HEK293T (cell line): Measurements from ENCODE around the gene CCDC187.
A peak's percentile ranks its signal among the peaks of the same experiment; 100 is the strongest.

Experiments used
- ARNT ChIP-seq: fragments of 450-650 bp; IDR thresholded peaks from 2 replicates; pipeline ENCODE4 v1.6.1; 2017; ENCODE audit warnings: mild to moderate bottlenecking
- BHLHE40 ChIP-seq: fragments of 450-650 bp; IDR thresholded peaks from 2 replicates; pipeline ENCODE4 v1.6.1; 2016; ENCODE audit warnings: mild to moderate bottlenecking, moderate library complexity, borderline replicate concordance
- CTBP1 ChIP-seq: fragments of 450-650 bp; IDR thresholded peaks from 2 replicates; pipeline ENCODE4 v1.6.1; 2016; ENCODE audit warnings: borderline replicate concordance
- ELF4 ChIP-seq: fragments of 450-650 bp; IDR thresholded peaks from 2 replicates; pipeline ENCODE4 v1.6.1; 2017; ENCODE audit warnings: antibody characterized with exemption
- FOXK2 ChIP-seq: fragments of 450-650 bp; IDR thresholded peaks from 2 replicates; pipeline ENCODE4 v1.6.1; 2016; ENCODE audit warnings: mild to moderate bottlenecking
- FOXM1 ChIP-seq: fragments of 450-650 bp; IDR thresholded peaks from 2 replicates; pipeline ENCODE4 v1.6.1; 2017; ENCODE audit warnings: mild to moderate bottlenecking, borderline replicate concordance
- NFRKB ChIP-seq: fragments of 450-650 bp; IDR thresholded peaks from 2 replicates; pipeline ENCODE4 v1.6.1; 2016; ENCODE audit warnings: mild to moderate bottlenecking, moderate library complexity
- SP1 ChIP-seq: fragments of 450-650 bp; IDR thresholded peaks from 2 replicates; pipeline ENCODE4 v1.6.1; 2017
- SUZ12 ChIP-seq: fragments of 450-650 bp; IDR thresholded peaks from 2 replicates; pipeline ENCODE4 v1.6.1; 2016; ENCODE audit warnings: mild to moderate bottlenecking
- TARDBP ChIP-seq: fragments of 450-650 bp; IDR thresholded peaks from 2 replicates; pipeline ENCODE4 v1.6.1; 2016

DNA sequence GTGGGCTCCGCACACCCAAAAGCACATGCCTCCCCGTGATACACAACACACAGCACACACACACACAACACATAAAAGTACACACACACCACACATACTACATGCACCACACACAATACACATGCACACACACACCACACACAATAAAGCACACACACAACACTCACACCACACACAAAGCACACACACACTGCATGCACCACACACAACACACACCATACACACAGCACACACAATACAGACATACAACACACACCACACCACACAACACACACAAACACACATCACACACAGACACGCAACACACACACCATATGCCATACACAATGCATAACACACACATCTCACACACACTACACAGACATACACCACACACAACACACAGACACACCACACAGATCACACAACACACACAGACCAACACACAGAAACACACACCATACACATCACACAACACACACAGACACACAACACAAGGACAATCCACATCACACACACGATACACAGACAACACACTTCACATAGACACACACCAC lies 3.4 kb upstream of the CCDC187 start:
- TF ChIP-seq TARDBP (peak; percentile 69; the same call in 1 of the 2 replicates), FOXK2 (no peak), SP1 (no peak), ELF4 (no peak), FOXM1 (no peak), SUZ12 (no peak), CTBP1 (no peak), ARNT (no peak), BHLHE40 (no peak), NFRKB (no peak)
